PC-3 (cell line): ENCODE measurements around the gene UFC1.

ENCODE experiments used
- EZH2 ChIP-seq: fragments of 300-600 bp; sonication (generic); IDR thresholded peaks from one replicate; pipeline ENCODE4 v1.6.1; 2017; ENCODE audit warnings: antibody characterized with exemption, mild to moderate bottlenecking, low read length; ENCODE audit not compliant: unreplicated experiment
- EZH2phosphoT487 ChIP-seq: fragments of 300-600 bp; sonication (generic); IDR thresholded peaks from 2 replicates; pipeline ENCODE4 v1.6.1; 2018; ENCODE audit warnings: mild to moderate bottlenecking, antibody characterized with exemption, low read length, borderline replicate concordance
- TF ChIP-seq, protein P1 (sequence below): fragments of 300-600 bp; sonication (generic); conservative IDR thresholded peaks from 2 replicates; pipeline ENCODE4 v1.5.1; 2017; ENCODE audit warnings: antibody characterized with exemption, low read depth, mild to moderate bottlenecking, low read length

DNA sequence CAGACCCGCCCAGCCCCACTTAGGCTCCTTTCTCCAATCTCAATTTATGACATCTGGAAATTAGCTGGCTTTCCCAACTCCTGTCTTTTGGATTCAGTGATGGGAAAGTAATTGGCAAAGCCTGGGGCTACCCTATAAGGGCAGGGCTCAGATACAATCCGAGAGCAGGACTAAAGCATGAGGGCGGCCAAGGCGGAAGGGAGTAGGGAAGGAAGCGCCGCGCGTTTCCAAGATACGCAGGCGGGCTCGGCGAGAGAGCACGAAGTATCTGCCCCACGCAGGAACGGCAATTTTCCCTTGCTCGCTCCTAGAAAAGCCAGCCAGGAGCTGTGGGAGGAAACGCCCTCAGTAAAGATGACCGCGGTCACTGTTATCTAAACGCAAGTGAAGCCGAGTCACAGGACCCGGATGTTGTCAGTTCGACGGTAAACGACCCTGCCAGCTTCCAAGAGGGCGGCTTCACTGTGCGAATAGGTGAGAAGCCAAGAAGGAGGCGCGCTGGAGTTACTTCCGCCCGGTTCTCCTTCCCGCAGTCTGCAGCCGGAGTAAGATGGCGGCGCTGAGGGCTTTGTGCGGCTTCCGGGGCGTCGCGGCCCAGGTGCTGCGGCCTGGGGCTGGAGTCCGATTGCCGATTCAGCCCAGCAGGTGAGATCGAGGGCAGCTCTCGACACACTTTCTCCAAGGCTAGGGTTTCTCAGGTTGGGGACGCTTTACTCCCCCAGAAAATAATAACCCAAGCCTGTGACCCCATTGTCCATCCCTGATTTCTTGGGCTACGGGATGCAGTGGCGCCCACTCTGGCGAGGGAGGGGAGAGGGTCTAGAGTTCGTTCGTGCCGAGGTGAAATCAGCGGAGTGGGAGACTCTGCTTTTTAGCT, 48.3 kb downstream of the UFC1 start, which contains the start of gene NDUFS2:
- TF ChIP-seq EZH2 (no peak), EZH2phosphoT487 (no peak)
- TF ChIP-seq, protein P1, sequence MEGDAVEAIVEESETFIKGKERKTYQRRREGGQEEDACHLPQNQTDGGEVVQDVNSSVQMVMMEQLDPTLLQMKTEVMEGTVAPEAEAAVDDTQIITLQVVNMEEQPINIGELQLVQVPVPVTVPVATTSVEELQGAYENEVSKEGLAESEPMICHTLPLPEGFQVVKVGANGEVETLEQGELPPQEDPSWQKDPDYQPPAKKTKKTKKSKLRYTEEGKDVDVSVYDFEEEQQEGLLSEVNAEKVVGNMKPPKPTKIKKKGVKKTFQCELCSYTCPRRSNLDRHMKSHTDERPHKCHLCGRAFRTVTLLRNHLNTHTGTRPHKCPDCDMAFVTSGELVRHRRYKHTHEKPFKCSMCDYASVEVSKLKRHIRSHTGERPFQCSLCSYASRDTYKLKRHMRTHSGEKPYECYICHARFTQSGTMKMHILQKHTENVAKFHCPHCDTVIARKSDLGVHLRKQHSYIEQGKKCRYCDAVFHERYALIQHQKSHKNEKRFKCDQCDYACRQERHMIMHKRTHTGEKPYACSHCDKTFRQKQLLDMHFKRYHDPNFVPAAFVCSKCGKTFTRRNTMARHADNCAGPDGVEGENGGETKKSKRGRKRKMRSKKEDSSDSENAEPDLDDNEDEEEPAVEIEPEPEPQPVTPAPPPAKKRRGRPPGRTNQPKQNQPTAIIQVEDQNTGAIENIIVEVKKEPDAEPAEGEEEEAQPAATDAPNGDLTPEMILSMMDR, result peak; percentile 59
